Mucosa of descending colon (tissue), 3 donors: ENCODE measurements around the gene LMTK2. TPM values are rescaled to one million over a fixed set of nuclear protein-coding genes. Genes with fewer than 3 reads are reported as not detected.

Experiments used
- ATAC-seq: fragments of 200-7000 bp; cut with Tn5 transposase; one replicate; pipeline ENCODE4 v1.9.1; 2020; ENCODE audit warnings: mild to moderate bottlenecking, moderate library complexity
- DNase-seq, 3 donors: peaks; one replicate each; pipeline ENCODE4 v3.0.0-alpha.2; 2020
- H3K36me3 ChIP-seq: fragments of 200-600 bp; one replicate; pipeline ENCODE4 v1.8.0; 2021; ENCODE audit warnings: low read depth, mild to moderate bottlenecking
- H3K4me1 ChIP-seq: fragments of 200-600 bp; one replicate; pipeline ENCODE4 v1.8.0; 2021; ENCODE audit warnings: low read depth, mild to moderate bottlenecking
- H3K4me3 ChIP-seq: fragments of 200-600 bp; one replicate; pipeline ENCODE4 v1.8.0; 2021; ENCODE audit warnings: mild to moderate bottlenecking
- H3K9me3 ChIP-seq: fragments of 200-600 bp; one replicate; pipeline ENCODE4 v1.8.0; 2021; ENCODE audit warnings: mild to moderate bottlenecking
- CTCF ChIP-seq: fragments of 200-600 bp; IDR thresholded peaks from one replicate; pipeline ENCODE4 v1.8.0; 2022; ENCODE audit warnings: antibody characterized with exemption, mild to moderate bottlenecking
- intact Hi-C, 2 donors: fragments of 100-400 bp; cut with DNase I in 1 of 2; cut with micrococcal nuclease in 1 of 2; formaldehyde crosslinking; loops; one replicate each; pipeline versions ENCODE4 v1.11.0 to v1.11.1; 2022; cut with DNase I, micrococcal nuclease
- total RNA-seq, 3 donors: library from RNA; stranded (reverse); fragmentation: NEBNext Ultra II Directional in 2 of 3; extraction: Animal tissue kit (Norgen Biotek cat#: 25700) in 2 of 3; gene quantifications; one replicate each; pipeline versions ENCODE4 v1.2.1 to v1.2.4, GENCODE V29; 2021 to 2023
- donor health status: DM: no; HTN: no; CAD: no; lungs with moderate emphysema.
- donor health status: DM: no; HTN: no; CAD: no.
- donor health status: DM: no; HTN: yes; CAD: no.

LMTK2 gene
- total RNA-seq, 3 donors from 2014 or later = 48.6 to 70.2 (median 52.9) TPM

GRCh38 chr7:98090116-98090515 lies 16.5 kb upstream of the LMTK2 start:
- no peak for TF ChIP-seq CTCF
- ATAC-seq = no peak
- Histone ChIP-seq H3K4me3 (no peak overlapping the region), H3K36me3 (no peaks in the 10 kb centered on the region), H3K4me1 (peaks cover 14% of the 10 kb centered on the region), H3K9me3 (no peaks in the 10 kb centered on the region)
- no peak for DNase-seq
- intact Hi-C loops = no loop called here

- DNase-seq (no peak), ATAC-seq (no peak)
- Histone ChIP-seq H3K36me3 (no peaks in the 10 kb centered on the region), H3K4me3 (no peak overlapping the region), H3K4me1 (peaks cover 5% of the 10 kb centered on the region), H3K9me3 (peaks cover 3% of the 10 kb centered on the region)
- no peak for TF ChIP-seq CTCF
- intact Hi-C loops = no loop called here
Measured at GRCh38 chr7:98091061-98091460, 15.6 kb upstream of the LMTK2 start.

DNA sequence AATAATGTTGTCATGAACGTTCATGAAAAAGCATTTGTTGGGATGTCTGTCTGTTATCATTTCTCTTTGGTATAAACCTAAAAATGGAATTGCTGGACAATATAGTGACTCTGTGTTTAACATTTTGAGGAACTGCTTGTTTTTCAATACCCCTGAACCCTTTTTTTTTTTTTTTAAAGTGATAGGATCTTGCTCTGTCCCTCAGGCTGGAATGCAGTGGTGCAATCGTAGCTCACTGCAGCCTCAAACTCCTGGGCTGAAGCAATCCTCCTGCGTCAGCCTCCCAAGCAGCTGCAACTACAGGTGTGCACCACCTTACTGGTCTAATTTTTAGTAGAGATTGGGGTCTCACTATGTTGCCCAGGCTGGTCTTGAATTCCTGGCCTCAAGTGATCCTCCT lies 15.1 kb upstream of the LMTK2 start:
- H3K4me1 ChIP-seq = peaks cover 4% of the 10 kb centered on the region
- intact Hi-C loops = no loop called here
- no peak for ATAC-seq

GRCh38 chr7:98097042-98097645 lies 9.5 kb upstream of the LMTK2 start:
- TF ChIP-seq CTCF = no peak
- intact Hi-C loops = no loop called here
- Histone ChIP-seq H3K4me1 (no peaks in the 10 kb centered on the region), H3K36me3 (no peaks in the 10 kb centered on the region), H3K4me3 (no peak overlapping the region), H3K9me3 (peaks cover 32% of the 10 kb centered on the region)
- no peak for DNase-seq
- no peak for ATAC-seq

More for the DNA sequence above, 15.1 kb upstream of the LMTK2 start:
- no peak overlapping the region for H3K4me3 ChIP-seq
- no peaks in the 10 kb centered on the region for H3K36me3 ChIP-seq
- peaks cover 7% of the 10 kb centered on the region for H3K9me3 ChIP-seq
- DNase-seq = no peak
- no peak for TF ChIP-seq CTCF

DNA sequence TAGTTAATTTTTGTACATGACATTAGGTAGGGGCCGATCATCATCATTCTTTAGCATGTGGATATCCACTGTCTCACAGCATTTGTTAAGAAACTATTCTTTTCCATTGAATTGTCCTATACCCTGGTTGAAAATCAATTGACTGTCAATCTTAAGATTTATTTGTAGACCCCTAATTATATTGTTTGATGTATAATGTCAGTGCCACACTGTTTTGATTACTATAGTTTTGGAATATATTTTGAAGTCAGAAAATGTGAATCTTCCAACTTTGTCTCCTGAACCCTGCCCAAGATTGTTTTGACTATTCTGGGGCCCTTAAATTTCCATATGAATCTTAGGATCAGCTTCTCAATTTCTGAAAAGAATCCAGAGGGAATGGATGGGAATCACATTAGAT lies 6.6 kb upstream of the LMTK2 start:
- Histone ChIP-seq H3K4me3 (no peak overlapping the region), H3K36me3 (no peaks in the 10 kb centered on the region), H3K9me3 (peaks cover 35% of the 10 kb centered on the region), H3K4me1 (no peaks in the 10 kb centered on the region)
- ATAC-seq = no peak
- no peak for TF ChIP-seq CTCF
- DNase-seq = no peak
- intact Hi-C loops = loop anchor here in 1 of 2 donors (5.0 kb wide), 1 partner anchor 67 kb away; no protein-coding TSS in a partner anchor

DNA sequence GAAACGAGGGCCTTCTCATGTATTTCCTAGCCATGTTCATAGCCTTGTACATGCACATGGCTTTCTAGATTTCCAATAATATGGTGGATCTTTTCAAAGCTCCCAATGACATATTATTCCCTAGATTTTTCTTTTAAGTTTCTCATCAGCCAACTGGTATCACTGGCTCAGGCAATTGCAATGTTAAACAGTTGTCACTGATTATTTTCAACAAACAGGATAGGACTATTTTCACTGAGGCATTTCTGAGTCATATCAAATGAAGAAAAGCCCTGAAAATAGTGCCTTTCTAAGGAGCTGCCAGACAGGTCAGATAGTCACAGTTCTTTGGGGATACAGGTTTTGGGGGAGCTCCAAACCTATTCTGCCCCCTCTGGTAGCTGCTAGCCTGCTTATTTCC lies 4.5 kb upstream of the LMTK2 start:
- Histone ChIP-seq H3K36me3 (no peaks in the 10 kb centered on the region), H3K9me3 (peaks cover 22% of the 10 kb centered on the region), H3K4me1 (no peaks in the 10 kb centered on the region), H3K4me3 (no peak overlapping the region)
- TF ChIP-seq CTCF = no peak
- ATAC-seq = no peak
- DNase-seq = no peak
- intact Hi-C loops = loop anchor here in 1 of 2 donors (5.0 kb wide), 1 partner anchor 65 kb away; no protein-coding TSS in a partner anchor
